Inflammatory macrophage treated with lipopolysaccharide for 1 hour (primary cell): ENCODE measurements around the gene LGMN.
"Not testable (repeated sequence)": the region's sequence is repeated elsewhere in the genome, so short reads cannot be mapped to it uniquely, and the experiment has no call there.

Source experiments
- DNase-seq, 2 donors: peaks; one replicate each; pipeline ENCODE4 v3.0.0-alpha.2; 2020 to 2022

Gene LGMN

DNA sequence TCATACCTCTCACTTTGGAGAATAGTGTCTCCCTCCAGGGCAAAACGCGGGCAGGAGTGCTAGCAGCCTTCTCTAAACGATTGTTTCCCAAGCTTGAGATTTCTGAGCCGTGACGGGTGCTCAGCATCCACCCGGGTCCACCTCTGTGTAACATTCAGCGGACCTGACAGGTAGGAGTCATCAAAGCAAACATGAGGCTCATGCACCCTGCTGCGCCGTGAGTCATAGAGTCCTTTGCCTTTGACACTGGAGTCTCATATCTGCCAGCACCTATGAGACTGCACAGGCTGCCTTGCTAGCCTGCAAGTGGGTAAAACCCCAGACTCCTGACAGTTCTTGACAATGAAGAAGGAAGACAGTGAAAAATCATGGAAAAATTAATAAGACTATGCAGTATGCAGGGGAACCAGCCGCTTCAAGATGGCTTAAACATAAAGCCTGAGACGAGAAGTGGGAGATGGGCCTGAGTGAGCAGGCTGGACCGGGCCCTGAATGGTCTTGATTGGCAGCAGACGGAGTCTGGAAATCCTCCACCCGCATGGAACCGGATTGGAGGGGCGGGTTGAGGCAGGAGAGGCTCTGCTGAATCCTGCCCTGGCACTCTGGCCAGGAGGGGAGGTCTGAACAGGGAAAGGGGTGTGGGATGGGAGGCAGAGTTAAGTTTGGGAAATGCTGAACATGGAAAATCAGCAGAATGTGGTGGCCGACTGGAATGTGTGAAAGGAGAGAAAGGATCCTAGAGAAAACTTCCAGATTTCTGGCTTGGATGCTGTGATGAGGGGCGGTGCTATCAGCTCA is 54.2 kb downstream of the LGMN start:
- DNase-seq = no peak

- DNase-seq = peak in 1 of 2 donors; percentile 20
Measured at GRCh38 chr14:92692822-92693226, 55.6 kb downstream of the LGMN start.

DNA sequence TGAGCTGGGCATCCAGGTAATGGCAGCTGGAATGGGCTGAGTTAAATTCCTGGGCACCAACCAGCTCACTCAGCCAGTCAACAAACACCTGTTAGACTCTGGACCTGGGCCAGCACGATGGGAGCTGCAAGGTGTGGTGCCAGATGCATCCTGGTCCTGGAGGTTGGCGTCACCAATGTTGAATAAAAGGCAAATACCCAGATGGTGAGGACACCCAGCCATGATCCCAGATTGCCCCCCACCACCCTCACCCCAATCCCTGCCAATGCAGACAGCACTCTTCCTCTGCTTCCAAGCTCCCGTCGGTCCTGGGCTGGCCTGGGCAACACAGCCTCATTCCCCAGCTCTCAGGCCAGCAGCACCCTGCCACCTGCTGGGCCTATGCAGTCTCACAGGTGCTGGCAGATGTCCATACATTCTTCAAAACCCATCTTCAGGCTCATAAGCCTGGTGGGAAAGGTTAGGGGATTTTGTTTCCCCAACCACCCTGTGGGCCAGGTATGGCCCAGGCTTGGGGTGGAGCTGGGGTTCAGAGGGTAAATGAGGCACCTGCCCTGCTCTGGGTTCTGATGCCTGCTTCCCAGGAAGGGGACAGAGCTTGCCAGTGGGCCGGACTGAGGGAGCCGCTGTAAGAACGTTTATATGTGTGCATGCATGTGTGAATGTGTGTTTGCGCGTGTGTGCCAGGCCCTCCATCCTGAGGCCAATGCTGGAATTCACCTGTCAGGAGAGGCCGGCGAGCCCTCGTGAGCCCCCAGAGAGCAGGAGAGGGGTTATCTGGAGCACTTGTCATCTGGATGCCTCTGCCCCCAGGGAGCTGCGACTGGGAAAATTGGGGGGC is 58.0 kb downstream of the LGMN start:
- no peak for DNase-seq

GRCh38 chr14:92688434-92689375 is 59.7 kb downstream of the LGMN start:
- no peak for DNase-seq

DNA sequence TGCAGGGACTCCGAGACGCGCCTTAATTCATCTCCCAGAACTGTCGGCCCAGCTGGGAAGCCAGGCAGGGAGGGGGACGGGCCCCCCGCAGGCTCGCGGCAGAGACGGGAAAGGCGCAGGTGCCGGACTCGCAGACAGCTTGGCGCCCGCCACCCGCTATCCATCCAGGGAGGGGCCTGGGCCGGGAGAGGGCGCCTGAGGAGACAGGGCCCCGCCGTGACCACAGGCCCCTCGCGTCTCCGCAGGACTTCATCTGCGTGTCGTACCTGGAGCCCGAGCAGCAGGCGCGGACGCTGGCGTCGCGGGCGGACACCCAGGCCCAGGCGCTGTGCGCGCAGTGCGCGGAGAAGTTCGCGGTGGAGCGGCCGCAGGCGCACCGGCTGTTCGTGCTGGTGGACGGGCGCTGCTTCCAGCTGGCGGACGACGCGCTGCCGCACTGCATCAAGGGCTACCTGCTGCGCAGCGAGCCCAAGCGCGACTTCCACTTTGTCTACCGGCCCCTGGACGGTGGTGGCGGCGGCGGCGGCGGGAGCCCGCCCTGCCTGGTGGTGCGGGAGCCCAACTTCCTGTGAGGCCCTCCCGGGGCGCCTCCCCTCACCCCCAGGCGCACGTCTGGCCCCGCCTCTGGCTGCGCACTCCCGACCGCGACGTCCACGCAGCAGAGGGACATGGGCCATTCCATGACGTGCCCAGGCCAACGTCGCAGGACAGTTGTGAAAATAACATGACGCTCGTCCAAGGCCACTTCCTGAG is 60.6 kb downstream of the LGMN start:
- DNase-seq = no peak

GRCh38 chr14:92686900-92687427 is 61.5 kb downstream of the LGMN start:
- DNase-seq = peak in 1 of 2 donors; percentile 65

DNA sequence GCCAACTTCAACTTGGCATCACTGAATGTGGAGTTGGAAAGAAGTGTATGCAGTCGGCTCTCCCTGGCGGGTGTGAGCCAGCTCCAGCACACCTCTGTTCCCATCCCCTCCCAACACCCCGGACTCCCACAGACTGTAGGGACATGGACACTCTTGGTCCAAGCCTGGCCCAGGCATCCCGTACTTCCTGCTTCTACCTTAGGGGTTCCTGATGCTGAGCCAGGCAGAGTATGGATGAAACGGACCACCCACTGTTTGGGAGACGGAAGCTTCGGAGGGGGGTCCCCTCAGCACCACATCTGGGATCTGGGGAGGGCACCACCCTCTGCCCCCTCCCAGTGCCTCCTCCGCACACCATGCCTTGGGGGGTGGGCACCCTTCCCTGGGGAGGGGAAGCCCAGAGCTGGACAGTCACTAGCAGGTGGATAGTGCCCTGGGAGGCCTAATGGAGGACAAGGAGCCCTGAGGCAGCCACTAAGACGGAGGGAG is 62.0 kb downstream of the LGMN start:
- DNase-seq = no peak

DNA sequence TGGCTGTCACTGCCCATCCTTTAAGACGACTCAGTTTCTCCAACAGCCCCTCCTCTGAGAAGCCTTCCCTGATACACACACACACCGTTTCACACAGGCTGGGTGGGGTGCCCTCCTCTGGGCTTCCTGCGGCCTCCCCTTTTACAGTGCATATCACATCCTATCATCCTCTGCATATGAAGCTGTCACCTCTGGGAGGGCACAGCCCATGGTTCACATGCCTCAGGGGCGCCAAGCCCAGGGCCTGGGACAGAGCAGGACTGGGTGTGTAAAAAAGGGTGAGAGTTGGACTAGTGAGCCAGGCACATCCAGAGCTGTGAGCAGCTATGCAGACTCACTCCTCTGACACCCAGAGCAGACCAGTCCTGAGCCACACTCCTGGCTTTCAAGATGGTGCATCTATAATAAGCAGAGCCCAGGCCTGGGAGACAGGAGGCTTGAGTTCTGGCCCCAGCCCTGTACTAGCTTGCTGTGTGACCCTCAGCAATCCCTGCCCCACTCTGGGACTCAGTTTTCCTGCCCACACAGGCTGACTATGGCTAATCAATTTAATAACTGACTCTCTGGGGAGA is 62.6 kb downstream of the LGMN start:
- no peak for DNase-seq

DNA sequence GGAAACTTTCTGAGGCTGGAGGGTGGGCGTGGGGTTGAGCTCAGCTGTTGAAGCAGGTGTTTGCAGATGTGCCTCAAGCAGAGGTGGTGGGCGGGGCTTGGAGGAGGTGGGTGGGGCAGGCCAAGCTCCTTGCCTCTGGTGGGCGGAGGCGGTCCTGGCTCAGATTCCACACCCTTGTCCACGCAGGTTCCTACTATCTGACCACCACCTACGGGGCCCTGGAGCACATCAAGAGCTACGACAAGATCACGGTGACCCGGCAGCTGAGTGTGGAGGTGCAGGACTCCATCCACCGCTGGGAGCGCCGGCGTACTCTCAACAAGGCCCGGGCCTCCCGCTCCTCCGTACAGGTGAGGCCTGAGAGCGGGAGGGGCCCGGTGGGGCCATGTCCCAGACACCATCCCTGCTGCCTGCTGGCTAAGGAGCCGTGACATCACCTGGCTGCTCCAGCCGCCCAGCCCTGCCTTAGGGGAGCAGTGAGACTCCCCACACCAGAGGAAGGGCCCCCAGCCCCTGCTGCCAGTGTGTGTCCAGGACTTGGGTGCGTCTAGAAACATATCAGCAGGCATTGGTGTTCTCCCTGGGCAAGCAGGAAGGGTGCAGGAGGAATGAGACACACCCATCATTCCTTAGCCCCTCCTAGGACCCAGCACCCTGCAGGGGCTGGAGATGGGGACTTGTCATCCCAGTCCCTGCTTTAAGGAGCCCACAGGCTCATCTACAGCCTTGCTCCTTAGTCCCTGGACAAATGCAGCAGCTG is 63.4 kb downstream of the LGMN start:
- no peak for DNase-seq

- DNase-seq = no peak
Measured at GRCh38 chr14:92683041-92683440, 65.4 kb downstream of the LGMN start.

DNA sequence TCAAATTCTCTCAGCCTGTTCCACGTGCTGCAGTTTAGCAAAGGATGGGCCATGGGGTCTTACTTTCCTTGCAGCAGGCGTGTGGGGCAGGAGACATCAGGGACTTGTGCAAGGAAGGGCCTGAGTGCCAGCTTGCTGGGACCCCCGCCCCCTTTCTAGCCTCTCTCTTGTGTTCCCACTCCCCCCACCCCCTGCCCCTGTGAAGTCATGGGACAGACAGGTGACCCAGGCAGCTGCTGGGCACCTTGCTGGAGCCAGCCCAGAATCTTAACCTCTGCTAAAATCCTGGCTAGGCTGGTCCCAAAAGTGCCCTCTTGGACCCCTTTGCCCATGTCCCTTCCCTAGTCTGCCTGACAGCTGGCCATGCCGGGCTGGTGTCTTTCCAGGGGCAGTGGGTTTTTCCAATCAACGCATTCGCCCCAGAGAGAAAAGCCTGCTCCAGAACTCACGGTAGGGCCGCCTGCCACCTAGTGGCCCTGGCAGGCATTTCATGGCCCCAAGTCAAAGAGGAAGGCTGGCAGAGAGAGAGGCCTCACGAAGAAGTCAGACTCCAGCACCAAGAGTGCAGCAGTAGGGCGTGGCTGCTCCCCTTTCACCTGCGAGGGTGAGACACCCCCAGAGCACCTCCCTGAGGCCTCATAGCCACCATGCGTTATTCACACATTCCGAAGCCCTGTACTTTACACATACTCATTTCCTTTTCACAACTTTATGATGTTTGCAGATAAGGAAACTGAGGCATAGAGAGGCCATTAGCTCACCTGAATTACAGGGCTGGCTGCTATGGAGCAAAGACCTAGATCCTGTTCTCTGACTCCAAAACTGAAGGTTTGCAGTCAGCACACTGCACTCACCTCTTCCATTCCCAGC is 67.4 kb downstream of the LGMN start:
- peak; percentile 68 to 87 for DNase-seq

DNA sequence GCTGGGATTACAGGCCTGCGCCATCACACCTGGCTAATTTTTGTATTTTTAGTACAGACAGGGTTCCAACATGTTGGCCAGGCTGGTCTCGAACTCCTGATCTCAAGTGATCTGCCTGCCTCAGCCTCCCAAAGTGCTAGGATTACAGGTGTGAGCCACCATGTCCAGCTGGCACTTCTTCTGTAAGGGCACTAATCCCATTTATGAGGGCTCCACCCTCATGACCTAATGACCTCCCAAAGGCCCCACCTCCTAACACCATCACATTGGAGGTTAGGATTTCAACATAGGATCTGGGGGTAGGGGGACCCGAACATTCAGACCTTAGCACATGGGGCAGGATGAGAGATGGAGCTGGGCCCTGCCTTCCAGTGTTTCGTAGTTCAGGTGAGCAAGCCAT is 68.1 kb downstream of the LGMN start:
- DNase-seq = not testable (repeated sequence)

GRCh38 chr14:92679246-92679645 is 69.2 kb downstream of the LGMN start:
- no peak for DNase-seq

GRCh38 chr14:92678766-92679165 is 69.7 kb downstream of the LGMN start:
- DNase-seq = no peak

DNA sequence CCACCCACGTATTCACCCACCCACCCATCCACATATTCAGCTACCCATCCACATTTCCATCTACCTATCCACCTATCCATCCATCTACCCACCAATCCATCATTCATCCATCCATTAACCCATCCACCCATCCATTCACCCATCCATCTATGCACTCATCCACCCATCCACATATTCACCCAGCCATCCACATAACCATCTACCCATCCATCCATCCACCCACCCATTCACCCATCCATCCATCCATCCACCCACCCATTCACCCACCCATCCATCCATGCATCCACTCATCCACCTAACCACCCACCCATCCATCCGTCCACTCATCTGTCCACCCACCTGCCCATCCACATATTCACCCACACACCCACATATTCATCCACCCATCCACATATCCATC is 70.5 kb downstream of the LGMN start:
- DNase-seq = no peak

GRCh38 chr14:92677087-92677668 is 71.2 kb downstream of the LGMN start:
- peak; percentile 90 to 96 for DNase-seq

- DNase-seq = no peak
Measured at GRCh38 chr14:92676403-92677086, 71.9 kb downstream of the LGMN start.

GRCh38 chr14:92675976-92676375 is 72.5 kb downstream of the LGMN start:
- DNase-seq = peak; percentile 54 to 61

GRCh38 chr14:92675421-92675820 is 73.0 kb downstream of the LGMN start:
- no peak for DNase-seq
